Suprapubic skin (tissue), 4 donors: ENCODE measurements around the gene RTL10. TPM values are rescaled to one million over a fixed set of nuclear protein-coding genes. Genes with fewer than 3 reads are reported as not detected.

Experiments used
- DNase-seq, 2 donors: peaks; one replicate each; pipeline ENCODE4 v3.0.0-alpha.2; 2019; ENCODE audit warnings: low spot score in 2 of 2
- H3K27ac ChIP-seq: fragments of 200-600 bp; sonication (generic); one replicate; pipeline ENCODE4 v1.5.1; 2019
- H3K27me3 ChIP-seq: fragments of 200-600 bp; sonication (generic); one replicate; pipeline ENCODE4 v1.5.1; 2019
- H3K36me3 ChIP-seq: fragments of 200-600 bp; sonication (generic); one replicate; pipeline ENCODE4 v1.5.1; 2019
- H3K4me1 ChIP-seq: fragments of 200-600 bp; sonication (generic); one replicate; pipeline ENCODE4 v1.5.1; 2019
- H3K4me3 ChIP-seq: fragments of 200-600 bp; sonication (generic); one replicate; pipeline ENCODE4 v1.5.1; 2019; ENCODE audit warnings: mild to moderate bottlenecking
- H3K9me3 ChIP-seq: fragments of 200-600 bp; sonication (generic); one replicate; pipeline ENCODE4 v1.5.1; 2019
- CTCF ChIP-seq, 2 donors: fragments of 200-600 bp in 1 of 2; fragments of 450-650 bp in 1 of 2; sonication (generic) in 1 of 2; IDR thresholded peaks; one replicate each; pipeline ENCODE4 v1.5.1; 2016 to 2019; ENCODE audit warnings: antibody characterized with exemption in 2 of 2, mild to moderate bottlenecking in 1 of 2, moderate library complexity in 1 of 2
- EP300 ChIP-seq: sonication (generic); formaldehyde crosslinking; IDR thresholded peaks from one replicate; pipeline ENCODE4 v1.6.1; 2017; ENCODE audit warnings: antibody characterized with exemption
- POLR2A ChIP-seq, 2 donors: fragments of 450-650 bp; IDR thresholded peaks; one replicate each; pipeline ENCODE4 v1.6.1; 2017; ENCODE audit warnings: antibody characterized with exemption in 2 of 2, mild to moderate bottlenecking in 2 of 2, moderate library complexity in 2 of 2
- POLR2AphosphoS5 ChIP-seq, 3 donors: sonication (generic); formaldehyde crosslinking; IDR thresholded peaks; one replicate each; pipeline ENCODE4 v1.6.1; 2017; ENCODE audit warnings: antibody characterized with exemption in 3 of 3
- WGBS: methylation state at CpG from one replicate; pipeline ENCODE4 v1.1.5; 2018; 5-methylcytosine and 5-hydroxymethylcytosine counted together
- total RNA-seq, 4 donors: library from RNA; depleted of rRNA; stranded (reverse); fragments of >200 nt; gene quantifications; one replicate each; pipeline ENCODE4 v1.1.0, GENCODE V29; 2016

The RTL10 gene
- total RNA-seq, 4 donors from 2014 or later: 21.8 to 46.2 (median 32.4) TPM

GRCh38 chr22:19871023-19871844 is 16.6 kb upstream of the RTL10 start:
- Histone ChIP-seq H3K36me3 (no peaks in the 10 kb centered on the region), H3K27me3 (no peaks in the 10 kb centered on the region), H3K9me3 (no peaks in the 10 kb centered on the region), H3K4me1 (peaks cover 55% of the 10 kb centered on the region), H3K4me3 (no peak overlapping the region), H3K27ac (no peak overlapping the region)
- TF ChIP-seq POLR2AphosphoS5 (IDR thresholded peaks at IDR 0.05) (no peak), CTCF (IDR thresholded peaks at IDR 0.05) (no peak), POLR2A (IDR thresholded peaks at IDR 0.05) (no peak), EP300 (no peak)
- peak in 1 of 2 donors; percentile 60 for DNase-seq
- WGBS: 80% methylated on average over 2 of the region's 19 CpGs

GRCh38 chr22:19870153-19871022 is 15.7 kb upstream of the RTL10 start:
- peaks cover 47% of the 10 kb centered on the region for H3K4me1 ChIP-seq
- TF ChIP-seq EP300: no peak
- no peak for TF ChIP-seq POLR2A (IDR thresholded peaks at IDR 0.05)
- TF ChIP-seq CTCF (IDR thresholded peaks at IDR 0.05): no peak
- no peak for TF ChIP-seq POLR2AphosphoS5 (IDR thresholded peaks at IDR 0.05)
- H3K36me3 ChIP-seq: no peaks in the 10 kb centered on the region
- H3K27me3 ChIP-seq: no peaks in the 10 kb centered on the region
- peak; percentile 54 to 69 for DNase-seq
- H3K27ac ChIP-seq: no peak overlapping the region
- no peaks in the 10 kb centered on the region for H3K9me3 ChIP-seq
- no peak overlapping the region for H3K4me3 ChIP-seq
- WGBS: 84% methylated on average over 20 of the region's 30 CpGs

- DNase-seq: peak; percentile 43 to 65
- Histone ChIP-seq H3K36me3 (no peaks in the 10 kb centered on the region), H3K27ac (no peak overlapping the region), H3K27me3 (no peaks in the 10 kb centered on the region), H3K9me3 (no peaks in the 10 kb centered on the region), H3K4me1 (peaks cover 39% of the 10 kb centered on the region), H3K4me3 (no peak overlapping the region)
- TF ChIP-seq CTCF (IDR thresholded peaks at IDR 0.05) (no peak), POLR2AphosphoS5 (IDR thresholded peaks at IDR 0.05) (no peak), EP300 (no peak), POLR2A (IDR thresholded peaks at IDR 0.05) (no peak)
- 98% methylated on average over 7 of the region's 12 CpGs for WGBS
Measured at GRCh38 chr22:19869497-19870152, 15.0 kb upstream of the RTL10 start.

GRCh38 chr22:19868773-19869471 is 14.2 kb upstream of the RTL10 start:
- DNase-seq: peak in 1 of 2 donors; percentile 82
- TF ChIP-seq POLR2A (IDR thresholded peaks at IDR 0.05) (no peak), POLR2AphosphoS5 (IDR thresholded peaks at IDR 0.05) (no peak), EP300 (no peak), CTCF (IDR thresholded peaks at IDR 0.05) (no peak)
- no peak overlapping the region for H3K27ac ChIP-seq
- no peaks in the 10 kb centered on the region for H3K9me3 ChIP-seq
- WGBS: 77% methylated on average over 8 of the region's 23 CpGs
- H3K27me3 ChIP-seq: no peaks in the 10 kb centered on the region
- H3K4me1 ChIP-seq: peaks cover 32% of the 10 kb centered on the region
- no peaks in the 10 kb centered on the region for H3K36me3 ChIP-seq
- H3K4me3 ChIP-seq: no peak overlapping the region
